B cell (primary cell): ENCODE measurements around the gene ATG7. TPM values are rescaled to one million over a fixed set of nuclear protein-coding genes. Genes with fewer than 3 reads are reported as not detected.

Source experiments
- ATAC-seq: fragments of 200-7000 bp; cut with Tn5 transposase; one replicate; pipeline ENCODE4 v1.10.0; 2021; ENCODE audit warnings: low read depth, mild to moderate bottlenecking, moderate number of reproducible peaks, moderate library complexity
- CTCF ChIA-PET: fragments of 350-600 bp; sonication (Branson Sonifier 250); formaldehyde crosslinking; loops from one replicate; lab custom pipeline; 2021; ENCODE audit warnings: antibody characterized with exemption, inconsistent platforms; lab: Charles Lee
- POLR2A ChIA-PET: fragments of 350-600 bp; sonication (Branson Sonifier 250); formaldehyde crosslinking; loops from one replicate; lab custom pipeline; 2021; ENCODE audit warnings: antibody characterized with exemption; lab: Charles Lee
- DNase-seq: peaks from one replicate; pipeline ENCODE4 v3.0.0; 2013
- H2AFZ ChIP-seq: 2 replicates; pipeline ENCODE4 v1.6.1; 2012; ENCODE audit warnings: mild to moderate bottlenecking, low read depth, low read length; ENCODE audit not compliant: insufficient read depth, poor library complexity, severe bottlenecking
- H3K27ac ChIP-seq, 2 donors: 1 replicate in 1 of 2; 2 replicates in 1 of 2; pipeline ENCODE4 v1.5.1; 2012 to 2013; ENCODE audit warnings: low read length in 2 of 2, mild to moderate bottlenecking in 2 of 2, moderate library complexity in 1 of 2
- H3K27me3 ChIP-seq, 4 experiments: fragments of 200-600 bp in 1 of 4; sonication (generic) in 1 of 4; replicated peaks in 1 of 4; 1 replicate in 2 of 4; 2 replicates in 2 of 4; pipeline versions ENCODE4 v1.6.1 to v1.7.0; 2013 to 2016; ENCODE audit warnings: low read length in 3 of 4, mild to moderate bottlenecking in 2 of 4, mixed read lengths in 1 of 4, moderate library complexity in 1 of 4; ENCODE audit not compliant: insufficient read depth in 4 of 4, control insufficient read depth in 3 of 4; ENCODE audit errors: control extremely low read depth in 1 of 4
- H3K36me3 ChIP-seq, 2 experiments: replicated peaks in 1 of 2; 1 replicate in 1 of 2; 2 replicates in 1 of 2; pipeline versions ENCODE4 v1.6.1 to v1.7.1; 2013; ENCODE audit warnings: low read length in 1 of 2; ENCODE audit not compliant: insufficient read depth in 2 of 2, control insufficient read depth in 1 of 2; ENCODE audit errors: control extremely low read depth in 1 of 2, extremely low read depth in 1 of 2
- H3K4me1 ChIP-seq, 2 donors: fragments of 200-600 bp in 1 of 2; sonication (generic) in 1 of 2; 1 replicate in 1 of 2; 2 replicates in 1 of 2; pipeline versions ENCODE4 v1.5.1 to v1.6.1; 2013 to 2017; ENCODE audit warnings: low read length in 2 of 2; ENCODE audit not compliant: control insufficient read depth in 2 of 2, insufficient read depth in 2 of 2
- H3K4me2 ChIP-seq: replicated peaks from 2 replicates; pipeline ENCODE3; 2012; ENCODE audit warnings: mild to moderate bottlenecking, low read depth, low read length; ENCODE audit not compliant: poor library complexity, severe bottlenecking
- H3K4me3 ChIP-seq, 5 experiments: fragments of 200-600 bp in 1 of 5; sonication (generic) in 1 of 5; 1 replicate in 3 of 5; 2 replicates in 2 of 5; pipeline versions ENCODE4 v1.5.1 to v1.7.0; 2011 to 2016; ENCODE audit warnings: low read length in 4 of 5, mild to moderate bottlenecking in 4 of 5, low read depth in 2 of 5, control low read depth in 1 of 5, moderate library complexity in 1 of 5; ENCODE audit not compliant: insufficient read depth in 1 of 5; ENCODE audit errors: control extremely low read depth in 1 of 5, extremely low read depth in 1 of 5
- H3K79me2 ChIP-seq: fragments of 200-600 bp; sonication (generic); one replicate; pipeline ENCODE4 v1.6.0; 2016; ENCODE audit warnings: low read length; ENCODE audit not compliant: control insufficient read depth, insufficient read depth
- H3K9ac ChIP-seq: fragments of 200-600 bp; sonication (generic); 2 replicates; pipeline ENCODE4 v1.6.1; 2017; ENCODE audit warnings: mild to moderate bottlenecking, low read length, moderate library complexity
- H3K9me3 ChIP-seq, 3 donors: one replicate each; pipeline versions ENCODE4 v1.6.1 to v1.7.1; 2013; ENCODE audit warnings: low read length in 2 of 3; ENCODE audit not compliant: control insufficient read depth in 2 of 3, insufficient read depth in 1 of 3; ENCODE audit errors: control extremely low read depth in 1 of 3
- H4K20me1 ChIP-seq: 2 replicates; pipeline ENCODE4 v1.6.0; 2012; ENCODE audit warnings: mild to moderate bottlenecking, low read length; ENCODE audit not compliant: insufficient read depth, control insufficient read depth, poor library complexity, severe bottlenecking
- H3K27ac Mint-ChIP-seq: one replicate; pipeline ENCODE4 v1.8.0; 2021; ENCODE audit warnings: mixed read lengths
- H3K27me3 Mint-ChIP-seq: one replicate; pipeline ENCODE4 v1.8.0; 2021; ENCODE audit warnings: mixed read lengths
- H3K4me1 Mint-ChIP-seq: one replicate; pipeline ENCODE4 v1.8.0; 2021; ENCODE audit warnings: mixed read lengths
- H3K4me3 Mint-ChIP-seq: one replicate; pipeline ENCODE4 v1.8.0; 2021; ENCODE audit warnings: mixed read lengths
- H3K9me3 Mint-ChIP-seq: one replicate; pipeline ENCODE4 v1.8.0; 2022; ENCODE audit warnings: mixed read lengths; ENCODE audit not compliant: insufficient read depth
- CTCF ChIP-seq: fragments of 200-600 bp; IDR thresholded peaks from one replicate; pipeline ENCODE4 v1.8.0; 2022; ENCODE audit warnings: antibody characterized with exemption, mild to moderate bottlenecking
- EZH2 ChIP-seq: IDR thresholded peaks from 2 replicates; pipeline ENCODE4 v1.6.1; 2012; ENCODE audit warnings: borderline replicate concordance, low read depth, mild to moderate bottlenecking, moderate library complexity, low read length; ENCODE audit not compliant: insufficient read depth, poor library complexity, severe bottlenecking
- WGBS: methylation state at CpG from one replicate; pipeline ENCODE4 v1.1.5; 2013; ENCODE audit warnings: missing lambda C conversion rate; ENCODE audit not compliant: insufficient coverage; 5-methylcytosine and 5-hydroxymethylcytosine counted together
- intact Hi-C: fragments of 100-400 bp; cut with micrococcal nuclease; formaldehyde crosslinking; loops from one replicate; pipeline ENCODE4 v1.10.0; 2022
- polyA plus RNA-seq: library from polyadenylated mRNA; depleted of rRNA; stranded (reverse); fragments of >200 nt; gene quantifications from 2 replicates; pipeline ENCODE4 v1.2.3, GENCODE V29; 2012
- total RNA-seq, 2 donors: library from RNA; stranded (reverse); fragments of 120-200 nt in 1 of 2; gene quantifications; 1 replicate in 1 of 2; 2 replicates in 1 of 2; pipeline versions ENCODE4 v1.2.3 to v1.2.4, GENCODE V29; 2013 to 2022

Gene ATG7
- total and polyA plus RNA-seq, 2 donors (not counting 1 experiment from before 2014, with no cell fraction given) = 13.9 to 66.4 TPM

- no peak overlapping the region for H3K4me3 Mint-ChIP-seq
- Histone ChIP-seq H3K79me2 (no peaks in the 10 kb centered on the region), H3K4me2 (no peak overlapping the region), H3K9me3 (no peaks in the 10 kb centered on the region), H2AFZ (no peak overlapping the region), H4K20me1 (no peaks in the 10 kb centered on the region), H3K27ac (no peak overlapping the region), H3K9ac (no peak overlapping the region), H3K4me1 (no peaks in the 10 kb centered on the region), H3K4me3 (no peak overlapping the region), H3K36me3 (no peaks in the 10 kb centered on the region), H3K27me3 (no peaks in the 10 kb centered on the region)
- intact Hi-C loops = no loop called here
- no peaks in the 10 kb centered on the region for H3K27me3 Mint-ChIP-seq
- ChIA-PET POLR2A (no interaction called here), CTCF (no interaction called here)
- WGBS = no CpG with 5 or more reads among the region's 2 CpGs
- TF ChIP-seq EZH2 (no peak), CTCF (no peak)
- no peak for DNase-seq
- H3K27ac Mint-ChIP-seq = no peak overlapping the region
- no peaks in the 10 kb centered on the region for H3K9me3 Mint-ChIP-seq
- H3K4me1 Mint-ChIP-seq = no peaks in the 10 kb centered on the region
- no peak for ATAC-seq
These were observed 164.6 kb downstream of the ATG7 start for GRCh38 chr3:11436775-11437174.

- ATAC-seq (no peak), DNase-seq (no peak)
- Histone ChIP-seq H3K36me3 (no peaks in the 10 kb centered on the region), H3K9ac (no peak overlapping the region), H3K4me2 (no peak overlapping the region), H3K9me3 (no peaks in the 10 kb centered on the region), H3K79me2 (no peaks in the 10 kb centered on the region), H4K20me1 (no peaks in the 10 kb centered on the region), H3K27ac (no peak overlapping the region), H3K27me3 (no peaks in the 10 kb centered on the region), H3K4me1 (no peaks in the 10 kb centered on the region), H2AFZ (no peak overlapping the region), H3K4me3 (no peak overlapping the region)
- WGBS = 100% methylated on average over 2 of the region's 6 CpGs
- POLR2A ChIA-PET = no interaction called here
- Mint-ChIP-seq H3K4me3 (no peak overlapping the region), H3K27ac (no peak overlapping the region), H3K4me1 (no peaks in the 10 kb centered on the region), H3K9me3 (no peaks in the 10 kb centered on the region), H3K27me3 (no peaks in the 10 kb centered on the region)
- TF ChIP-seq CTCF = no peak
- TF ChIP-seq EZH2 = no peak
- intact Hi-C loops = no loop called here
- CTCF ChIA-PET = no interaction called here
These were observed 165.3 kb downstream of the ATG7 start for GRCh38 chr3:11437506-11437905.
